Stimulated activated naive CD4-positive, alpha-beta T cell (primary cell): Measurements from ENCODE around the gene SLC35F6.
A peak's percentile ranks its signal among the peaks of the same experiment; 100 is the strongest.
"Not testable (repeated sequence)": the region's sequence is repeated elsewhere in the genome, so short reads cannot be mapped to it uniquely, and the experiment has no call there.

Experiments used
- DNase-seq, 6 experiments: peaks; one replicate each; lab custom pipeline; 2025; lab: John Stamatoyannopoulos, UW

The SLC35F6 gene

GRCh38 chr2:26756337-26756736 is 7.7 kb upstream of the SLC35F6 start:
- DNase-seq: no peak

- no peak for DNase-seq
These were observed 6.0 kb upstream of the SLC35F6 start for GRCh38 chr2:26757873-26758789.

DNA sequence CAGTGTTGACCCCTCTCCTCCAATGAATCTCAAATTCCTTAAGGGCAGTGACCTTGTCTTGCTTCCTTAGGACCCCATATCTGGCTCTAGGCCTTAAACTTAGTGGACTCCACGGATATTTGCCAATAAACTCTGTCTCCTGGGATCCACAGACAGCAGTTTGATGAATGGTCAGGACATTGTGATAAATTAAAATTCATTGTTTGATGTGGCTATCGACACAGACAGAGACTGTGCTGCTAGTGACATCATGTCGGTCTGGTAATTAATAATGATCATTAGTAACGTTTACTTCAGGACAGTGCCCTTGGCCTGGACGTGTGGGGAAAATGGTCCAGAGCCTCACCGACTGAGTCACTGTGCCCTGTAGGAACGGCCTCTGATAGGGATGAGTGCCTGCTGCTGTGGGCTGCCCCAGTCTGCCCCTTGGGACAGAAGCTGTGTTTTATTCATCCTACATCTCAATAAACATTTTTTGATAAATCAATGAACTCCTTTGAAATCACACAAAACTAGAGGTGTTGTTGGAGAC is 5.2 kb upstream of the SLC35F6 start:
- no peak for DNase-seq

DNA sequence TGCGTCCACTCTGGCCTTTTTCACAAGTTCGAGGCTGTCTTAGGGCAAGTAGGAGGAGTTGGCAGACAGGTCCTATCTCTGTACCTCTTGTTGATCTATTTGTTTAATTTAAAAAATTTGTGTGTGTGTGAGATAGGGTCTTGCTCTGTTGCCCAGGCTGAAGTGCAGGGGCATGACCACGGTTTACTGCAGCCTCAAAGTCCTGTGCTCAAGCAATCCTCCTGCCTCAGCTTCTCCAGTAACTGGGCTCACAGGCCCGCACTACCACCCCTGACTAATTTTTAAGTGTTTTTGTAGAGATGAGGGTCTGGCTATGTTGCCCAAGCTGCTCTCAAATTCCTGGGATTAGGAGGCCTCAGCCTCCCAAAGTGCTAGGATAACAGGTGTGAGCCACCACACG is 4.2 kb upstream of the SLC35F6 start:
- DNase-seq: no peak

DNA sequence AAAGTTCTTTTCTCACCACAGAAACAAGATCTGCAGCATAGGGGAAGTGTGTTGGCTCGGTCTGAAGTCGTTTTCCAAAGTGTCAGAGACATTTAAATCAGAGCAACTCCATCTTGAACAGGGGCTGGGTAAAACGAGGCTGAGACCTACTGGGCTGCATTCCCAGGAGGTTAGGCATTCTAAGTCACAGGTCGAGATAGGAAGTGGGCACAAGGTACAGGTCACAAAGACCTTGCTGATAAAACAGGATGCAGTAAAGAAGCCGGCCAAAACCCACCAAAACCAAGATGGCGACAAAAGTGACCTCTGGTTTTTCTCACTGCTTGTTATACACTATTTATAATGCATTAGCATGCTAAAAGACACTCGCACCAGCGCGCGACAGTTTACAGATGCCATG is 3.1 kb upstream of the SLC35F6 start:
- DNase-seq: not testable (repeated sequence)

- no peak for DNase-seq
These were observed 1.1 kb upstream of the SLC35F6 start for GRCh38 chr2:26763019-26763418.

DNA sequence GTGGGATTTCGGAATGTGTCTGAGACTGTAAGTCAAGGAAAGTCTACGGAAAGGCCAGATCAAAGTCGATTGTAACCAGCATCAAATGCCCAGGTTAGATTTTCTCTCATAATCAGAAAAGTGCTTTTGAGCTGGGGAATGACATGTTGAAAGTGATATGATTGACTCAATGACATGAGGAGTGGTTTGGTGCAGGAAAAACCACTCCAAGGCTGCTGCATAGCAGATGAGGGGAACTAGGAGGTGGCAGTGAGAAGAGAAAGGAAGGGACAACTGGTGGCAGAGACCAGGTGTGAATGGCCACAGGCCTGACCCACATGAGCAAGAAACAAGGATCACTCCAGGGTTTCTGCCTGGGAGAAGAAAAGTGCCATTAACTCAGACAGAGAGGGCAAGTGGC is 822 bp downstream of the SLC35F6 start:
- no peak for DNase-seq

- DNase-seq: no peak
These were observed 1.6 kb downstream of the SLC35F6 start for GRCh38 chr2:26765475-26766200.

DNA sequence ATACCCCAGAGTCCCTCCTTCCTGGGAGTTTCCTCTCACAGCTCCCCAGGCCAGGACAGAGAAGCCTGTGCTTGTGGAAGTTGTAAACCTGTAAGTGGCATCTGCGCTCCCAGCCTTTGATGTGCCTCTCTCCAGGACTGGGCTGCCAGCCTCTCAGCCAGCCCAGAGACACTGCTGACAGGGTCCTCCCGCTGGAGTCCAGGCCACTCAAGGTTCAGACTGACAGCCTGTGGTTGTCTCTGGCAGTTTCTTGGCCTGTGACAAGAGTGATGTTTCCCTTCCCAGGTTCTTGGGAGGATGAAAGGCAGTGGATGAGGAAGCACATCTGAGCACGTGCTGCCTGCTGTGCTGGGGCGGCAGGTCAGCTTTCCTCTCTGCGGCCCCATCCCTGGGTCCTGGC is 3.0 kb downstream of the SLC35F6 start:
- DNase-seq: no peak

- no peak for DNase-seq
These were observed 3.9 kb downstream of the SLC35F6 start for GRCh38 chr2:26767894-26768487.

DNA sequence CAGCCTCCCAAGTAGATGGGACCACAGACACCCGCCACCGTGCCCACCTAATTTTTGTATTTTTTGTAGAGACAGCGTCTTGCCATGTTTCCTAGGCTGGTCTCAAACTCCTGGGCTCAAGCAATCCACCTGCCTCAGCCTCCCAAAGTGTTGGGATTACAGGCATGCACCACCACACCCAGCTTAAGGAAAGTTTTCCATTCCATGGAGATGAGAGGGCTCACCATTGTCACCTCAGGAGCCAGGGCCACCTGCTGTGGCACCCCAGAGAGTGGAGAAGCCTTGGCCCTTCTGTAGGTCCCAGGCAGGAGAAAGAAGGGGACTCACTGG is 4.6 kb downstream of the SLC35F6 start:
- no peak for DNase-seq

DNA sequence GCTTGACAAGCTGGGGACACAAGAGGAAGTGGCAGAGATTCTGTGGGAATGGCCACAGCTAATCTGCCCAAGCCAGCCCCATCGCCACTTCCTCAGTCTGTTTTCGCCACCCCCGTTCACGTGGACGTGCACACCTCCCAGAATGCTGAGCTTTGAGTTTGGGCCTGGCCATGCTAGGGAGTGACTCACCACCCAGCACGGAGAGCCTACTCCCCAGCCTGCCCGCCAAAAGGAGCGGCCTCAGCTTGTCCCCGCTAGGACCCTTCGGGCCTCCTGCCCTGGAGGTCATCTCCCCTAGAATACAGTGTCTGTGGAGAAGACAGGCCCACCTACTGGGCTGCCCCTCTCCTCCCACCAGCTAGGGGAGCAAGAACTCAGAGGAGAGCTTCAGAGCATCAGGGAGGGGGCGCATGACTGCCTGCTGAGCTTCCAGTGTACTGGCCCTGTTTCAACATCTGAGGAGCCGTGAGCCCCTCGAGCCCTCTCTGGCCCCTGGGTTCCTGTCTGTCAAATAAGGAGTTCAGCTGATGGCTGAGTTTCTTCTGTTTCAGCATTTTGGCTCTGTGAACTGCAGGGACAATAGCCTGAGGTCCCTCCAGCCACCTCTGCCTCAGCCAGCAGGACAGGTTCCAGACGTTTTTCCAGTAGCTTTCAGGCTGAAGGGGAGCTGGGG is 5.1 kb downstream of the SLC35F6 start:
- no peak for DNase-seq

DNA sequence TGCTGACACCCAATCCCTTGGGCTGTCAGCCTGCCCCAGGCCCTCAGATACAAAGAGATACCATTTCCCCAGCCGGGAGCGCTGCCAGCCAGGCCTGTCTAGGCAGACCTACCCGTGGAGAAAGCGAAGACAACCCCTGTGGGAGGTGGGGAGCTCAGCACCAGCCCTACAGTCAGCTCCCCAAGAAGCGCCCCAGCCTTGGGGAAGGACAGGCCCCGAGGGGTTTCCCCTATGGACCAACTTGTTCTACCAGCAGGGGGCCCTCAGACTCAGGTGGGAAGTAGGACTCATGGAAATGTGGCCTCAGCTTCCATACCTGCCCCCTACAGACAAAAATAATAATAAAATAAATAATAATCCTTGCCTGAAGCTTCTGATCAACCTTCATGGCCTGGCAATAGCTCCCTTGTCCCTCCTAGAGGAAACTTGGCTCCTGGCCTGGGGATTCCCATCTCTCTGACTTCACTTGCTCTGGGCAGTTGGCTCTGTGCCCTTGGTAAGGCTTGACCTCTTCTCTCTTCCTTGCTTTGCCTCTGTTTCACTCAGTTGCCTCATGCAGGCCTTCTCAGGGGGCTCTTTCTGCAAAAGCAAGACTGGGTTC is 7.0 kb downstream of the SLC35F6 start:
- peak in 3 of 6 experiments; percentile 7 to 40 (median 24) for DNase-seq

- peak in 5 of 6 experiments; percentile 10 to 70 (median 59) for DNase-seq
These were observed 8.2 kb downstream of the SLC35F6 start for GRCh38 chr2:26772064-26773001.

DNA sequence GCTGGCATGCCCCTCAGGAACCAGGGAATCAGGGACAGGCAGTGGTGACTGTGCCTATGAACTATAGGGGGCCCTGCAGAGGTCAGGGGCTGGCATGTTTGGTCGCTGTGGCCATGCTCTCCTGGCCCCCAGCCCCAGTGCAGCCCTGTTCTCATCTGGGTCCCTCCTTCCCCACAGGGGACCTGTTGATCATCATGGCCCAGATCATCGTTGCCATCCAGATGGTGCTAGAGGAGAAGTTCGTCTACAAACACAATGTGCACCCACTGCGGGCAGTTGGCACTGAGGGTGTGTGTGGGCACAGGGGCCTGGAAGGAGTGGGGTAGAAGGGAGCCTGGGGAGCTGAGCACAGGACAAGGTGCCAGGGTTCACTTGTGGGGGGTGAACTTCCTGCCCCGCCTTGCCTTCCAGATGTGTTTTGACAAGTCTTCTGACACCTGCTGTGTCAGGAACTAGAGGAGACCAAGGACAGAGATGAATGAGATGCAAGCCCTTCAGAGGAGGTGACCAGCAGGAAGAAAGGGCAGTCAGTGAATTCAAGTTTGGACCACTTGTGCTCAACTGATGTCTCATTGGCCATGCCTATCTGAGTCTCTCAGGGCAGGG is 12.2 kb downstream of the SLC35F6 start:
- no peak for DNase-seq

- no peak for DNase-seq
These were observed 14.0 kb downstream of the SLC35F6 start for GRCh38 chr2:26778098-26778497.

DNA sequence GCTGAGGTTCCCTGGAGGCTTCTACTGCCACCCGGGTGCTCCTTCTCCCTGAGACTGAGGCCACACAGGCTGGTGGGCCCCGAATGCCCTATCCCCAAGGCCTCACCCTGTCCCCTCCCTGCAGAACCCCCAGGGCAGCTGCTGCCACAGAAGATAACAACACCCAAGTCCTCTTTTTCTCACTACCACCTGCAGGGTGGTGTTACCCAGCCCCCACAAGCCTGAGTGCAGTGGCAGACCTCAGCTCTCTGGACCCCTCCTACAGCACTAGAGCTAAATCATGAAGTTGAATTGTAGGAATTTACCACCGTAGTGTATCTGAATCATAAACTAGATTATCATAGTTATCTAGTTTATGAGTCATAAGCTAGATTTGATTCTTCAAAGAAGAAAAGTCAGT is 14.4 kb downstream of the SLC35F6 start:
- no peak for DNase-seq

- DNase-seq: no peak
These were observed 16.2 kb downstream of the SLC35F6 start for GRCh38 chr2:26780203-26780760.

DNA sequence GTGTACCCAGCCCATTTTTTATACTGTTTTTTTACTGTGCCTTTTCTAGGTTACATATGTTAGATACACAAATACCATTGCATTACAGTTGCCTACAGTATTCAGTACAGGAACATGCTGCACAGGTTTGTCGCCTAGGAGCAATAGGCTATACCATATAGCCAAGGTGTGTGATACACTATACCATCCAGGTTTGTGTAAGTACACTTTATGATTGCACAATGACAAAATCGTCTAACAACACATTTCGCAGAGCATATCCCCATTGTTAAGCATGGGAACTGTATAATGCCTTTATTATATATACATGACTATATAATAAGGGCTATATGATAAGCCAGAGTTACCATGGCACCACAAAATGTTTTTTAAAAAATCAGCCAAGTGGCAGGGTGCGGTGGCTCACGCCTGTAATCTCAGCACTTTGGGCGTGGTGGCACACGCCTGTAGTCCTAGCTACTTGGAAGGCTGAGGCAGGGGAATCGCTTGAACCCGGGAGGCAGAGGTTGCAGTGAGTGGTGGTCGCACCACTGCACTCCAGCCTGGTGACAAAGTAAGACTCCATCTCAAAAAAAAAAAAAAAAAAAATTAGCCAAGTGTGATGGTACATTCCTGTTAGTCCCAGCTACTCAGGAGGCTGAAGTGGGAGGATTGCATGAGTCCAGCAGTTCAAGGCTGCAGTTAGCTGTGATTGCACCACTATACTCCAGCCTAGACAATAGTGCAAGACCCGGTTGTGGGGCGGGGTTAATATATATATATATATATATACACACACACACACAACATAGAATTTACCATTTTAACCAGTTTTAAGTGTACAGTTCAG is 19.0 kb downstream of the SLC35F6 start:
- no peak for DNase-seq
